Naive thymus-derived CD8-positive, alpha-beta T cell (primary cell): ENCODE measurements around the gene ING4. TPM values are rescaled to one million over a fixed set of nuclear protein-coding genes. Genes with fewer than 3 reads are reported as not detected.
"Not testable (repeated sequence)": the region's sequence is repeated elsewhere in the genome, so short reads cannot be mapped to it uniquely, and the experiment has no call there.

ENCODE experiments used
- ATAC-seq, 2 donors: fragments of 150-1000 bp; cut with Tn5 transposase in 1 of 2; sonication (Bioruptor Pico), chemical (Tn5 transposase) in 1 of 2; 1 replicate in 1 of 2; 2 replicates in 1 of 2; pipeline ENCODE4 v1.10.0; 2021; ENCODE audit warnings: mild to moderate bottlenecking in 2 of 2, moderate library complexity in 2 of 2
- POLR2A ChIA-PET: fragments of 350-600 bp; sonication (Branson Sonifier 250); formaldehyde crosslinking; loops from one replicate; lab custom pipeline; 2021; ENCODE audit warnings: antibody characterized with exemption; lab: Charles Lee
- DNase-seq, 10 donors: peaks; one replicate each; pipeline versions ENCODE4 v3.0.0 to v3.0.0-alpha.2; 2020 to 2022
- H3K27ac Mint-ChIP-seq, 10 donors: one replicate each; pipeline ENCODE4 v1.8.0; 2020 to 2022; ENCODE audit warnings: mild to moderate bottlenecking in 10 of 10, mixed read lengths in 10 of 10, moderate library complexity in 4 of 10, inconsistent platforms in 1 of 10
- H3K27me3 Mint-ChIP-seq, 5 donors: one replicate each; pipeline ENCODE4 v1.8.0; 2021 to 2022; ENCODE audit warnings: mixed read lengths in 5 of 5
- H3K36me3 Mint-ChIP-seq, 3 donors: one replicate each; pipeline ENCODE4 v1.8.0; 2020 to 2022; ENCODE audit warnings: mixed read lengths in 3 of 3, mild to moderate bottlenecking in 2 of 3, inconsistent platforms in 1 of 3
- H3K4me1 Mint-ChIP-seq, 4 donors: one replicate each; pipeline ENCODE4 v1.8.0; 2021 to 2022; ENCODE audit warnings: mixed read lengths in 4 of 4
- H3K4me3 Mint-ChIP-seq, 10 donors: one replicate each; pipeline ENCODE4 v1.8.0; 2020 to 2022; ENCODE audit warnings: mild to moderate bottlenecking in 10 of 10, mixed read lengths in 10 of 10, moderate library complexity in 6 of 10, inconsistent platforms in 1 of 10
- H3K9me3 Mint-ChIP-seq, 9 donors: one replicate each; pipeline ENCODE4 v1.8.0; 2020 to 2022; ENCODE audit warnings: mixed read lengths in 9 of 9, mild to moderate bottlenecking in 3 of 9, inconsistent platforms in 1 of 9, moderate library complexity in 1 of 9
- polyA plus RNA-seq, 3 donors: library from polyadenylated mRNA; unstranded; fragments of 300-500 nt; fragmentation: Illumina TruSeq; gene quantifications; one replicate each; pipeline ENCODE4 v1.2.3, GENCODE V29; 2021
- total RNA-seq, 8 experiments: library from RNA in 2 of 8; stranded (reverse) in 2 of 8; gene quantifications; one replicate each; pipeline ENCODE4 v1.2.3 and lab custom pipeline; 2021 to 2026

The ING4 gene
- total RNA-seq: 10 to 100 TPM; 81.2 to 90.6 TPM
- 10 to 100 TPM; 89.5 to 99.6 (median 90.6) TPM for polyA plus RNA-seq
- 14.2 to 75.3 (median 26.1) reads per million in 6 experiments for total RNA-seq (lab: John Stamatoyannopoulos, UW)

DNA sequence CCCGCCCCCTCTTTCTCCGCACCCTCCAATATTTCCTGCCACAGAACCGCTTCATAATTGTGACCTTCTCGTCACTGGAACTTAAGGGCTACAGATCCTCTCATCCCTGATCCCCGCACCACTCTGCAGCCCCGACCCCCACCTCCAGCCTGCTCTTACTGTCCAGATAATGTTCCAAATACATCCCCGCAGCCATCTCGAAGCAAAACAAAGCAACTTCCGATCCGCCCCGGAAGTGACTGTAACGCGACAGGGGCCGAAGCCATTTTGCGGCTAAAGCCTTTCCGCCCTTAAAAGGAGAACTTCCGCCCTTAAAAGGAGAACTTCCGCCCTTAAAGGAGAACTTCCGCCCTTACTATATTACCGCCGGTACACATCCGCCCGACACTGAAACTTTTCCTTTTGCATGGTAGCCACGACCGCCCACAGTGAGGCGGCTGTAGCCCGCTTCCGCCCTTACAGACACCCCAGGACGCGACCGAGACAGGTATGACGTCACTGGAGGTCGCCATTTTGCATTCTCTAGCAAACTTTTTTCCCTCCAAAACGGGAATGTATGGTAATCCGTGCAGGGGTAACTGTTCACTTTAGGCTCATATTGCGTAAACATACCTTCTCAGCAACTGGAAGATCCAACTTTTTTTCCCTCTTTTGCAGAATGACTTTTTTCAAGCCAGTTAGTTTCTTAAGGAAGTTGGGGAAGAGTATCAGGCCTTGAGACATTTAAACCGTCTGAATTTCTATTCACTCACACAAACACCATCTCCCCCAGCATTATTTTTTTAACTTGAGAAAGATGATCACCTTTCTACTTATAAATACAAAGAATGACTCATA is at the start of gene ING4:
Gene ING4 (minus strand): TSS at position 214 of the 837 bp plus-strand sequence. CDS start 18 bp downstream, at position 196.
- Mint-ChIP-seq H3K27ac (peak within 1 kb of the TSS; percentile 91 to 100 (median 97)), H3K36me3 (peaks cover 0 to 38% (median 7%) of the 10 kb centered on the region in 3 donors), H3K4me1 (peaks cover 18 to 42% (median 35%) of the 10 kb centered on the region in 4 donors), H3K4me3 (peak within 1 kb of the TSS; percentile 89 to 100 (median 93)), H3K9me3 (peaks cover 0 to 3% (median 0%) of the 10 kb centered on the region in 9 donors), H3K27me3 (no peaks in the 10 kb centered on the region)
- ATAC-seq (peak; percentile 98 to 99), DNase-seq (peak; percentile 83 to 99 (median 97))
- POLR2A ChIA-PET: interaction anchor here (0.6 to 3.4 kb wide), 14 partner anchors 10 to 309 kb away, joined by 3 to 40 read pairs (median 5); partner anchors contain the start of genes COPS7A, LPAR5 and ZNF384

DNA sequence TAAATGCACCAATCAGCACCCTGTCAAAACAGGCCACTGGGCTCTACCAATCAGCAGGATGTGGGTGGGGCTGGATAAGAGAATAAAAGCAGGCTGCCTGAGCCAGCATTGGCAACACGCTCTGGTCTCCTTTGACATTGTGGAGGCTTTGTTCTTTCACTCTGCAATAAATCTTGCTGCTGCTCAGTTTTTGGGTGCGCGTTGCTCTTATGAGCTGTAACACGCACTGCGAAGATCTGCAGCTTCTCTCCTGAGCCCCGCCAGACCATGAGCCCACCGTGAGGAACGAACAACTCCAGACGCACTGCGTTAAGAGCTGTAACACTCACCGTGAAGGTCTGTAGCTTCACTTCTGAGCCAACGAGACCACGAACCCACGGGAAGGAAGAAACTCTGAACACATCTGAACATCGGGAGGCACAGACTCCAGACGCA is 46.1 kb upstream of the ING4 start:
- DNase-seq (peak in 7 of 10 donors; percentile 23 to 74 (median 56)), ATAC-seq (peak; percentile 65 to 90)
- H3K27ac Mint-ChIP-seq: peak overlapping the region; percentile 53 to 97 (median 92)
- peaks cover 6 to 13% (median 10%) of the 10 kb centered on the region in 4 donors for H3K4me1 Mint-ChIP-seq
- peaks cover 0 to 6% (median 0%) of the 10 kb centered on the region in 9 donors for H3K9me3 Mint-ChIP-seq
- POLR2A ChIA-PET: interaction anchor here (1.0 to 3.7 kb wide), 6 partner anchors 9 to 143 kb away, joined by 3 to 21 read pairs (median 8); partner anchors contain the start of genes COPS7A, MLF2, PIANP and USP5
- H3K36me3 Mint-ChIP-seq: no peaks in the 10 kb centered on the region
- peak overlapping the region; percentile 78 to 97 (median 89) for H3K4me3 Mint-ChIP-seq
- H3K27me3 Mint-ChIP-seq: peaks cover 10 to 28% (median 17%) of the 10 kb centered on the region in 5 donors

DNA sequence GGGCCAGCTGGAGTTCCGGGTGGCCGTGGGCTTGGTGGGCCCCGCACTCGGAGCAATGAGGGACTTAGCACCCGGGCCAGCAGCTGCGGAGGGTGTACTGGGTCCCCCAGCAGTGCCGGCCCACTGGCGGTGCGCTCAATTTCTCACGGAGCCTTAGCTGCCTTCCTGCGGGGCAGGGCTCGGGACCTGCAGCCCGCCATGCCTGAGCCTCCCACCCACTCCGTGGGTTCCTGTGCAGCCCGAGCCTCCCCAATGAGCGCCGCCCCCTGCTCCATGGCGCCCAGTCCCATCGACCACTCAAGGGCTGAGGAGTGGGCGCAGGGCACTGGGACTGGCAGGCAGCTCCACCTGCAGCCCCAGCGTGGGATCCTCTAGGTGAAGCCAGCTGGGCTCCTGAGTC is 45.4 kb upstream of the ING4 start:
- peaks cover 15 to 35% (median 24%) of the 10 kb centered on the region in 5 donors for H3K27me3 Mint-ChIP-seq
- DNase-seq, H3K36me3 Mint-ChIP-seq, H3K9me3 Mint-ChIP-seq, ATAC-seq: not testable (repeated sequence)
- H3K4me3 Mint-ChIP-seq: peak overlapping the region in 1 of 10 donors; percentile 88
- H3K27ac Mint-ChIP-seq: peak overlapping the region in 1 of 10 donors; percentile 97
- POLR2A ChIA-PET: interaction anchor here (1.0 to 3.7 kb wide), 5 partner anchors 8 to 144 kb away, joined by 3 to 21 read pairs (median 7); partner anchors contain the start of genes COPS7A, MLF2, PIANP and USP5
- H3K4me1 Mint-ChIP-seq: peaks cover 6 to 13% (median 12%) of the 10 kb centered on the region in 4 donors

DNA sequence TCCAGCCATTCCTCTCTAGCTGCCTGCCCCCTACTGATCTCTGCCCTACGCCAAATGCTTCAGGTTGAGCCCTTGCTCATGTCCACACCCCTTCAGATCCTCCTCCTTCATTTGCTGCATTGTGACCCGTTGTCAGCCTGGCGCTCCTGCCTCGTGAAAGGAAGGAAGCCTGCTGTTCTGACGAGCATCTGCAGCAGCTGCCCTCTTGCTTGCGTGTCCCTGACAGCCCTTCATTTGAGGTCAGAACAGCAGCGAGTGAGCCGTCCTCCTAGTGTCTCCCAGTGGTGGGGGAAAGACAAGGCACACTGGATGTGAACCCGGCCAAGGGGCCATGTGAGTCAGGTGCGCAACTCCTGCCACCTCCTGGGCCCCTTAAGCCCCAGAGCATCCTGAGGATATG is 40.7 kb upstream of the ING4 start:
- peaks cover 17 to 30% (median 21%) of the 10 kb centered on the region in 4 donors for H3K4me1 Mint-ChIP-seq
- peaks cover 0 to under 1% (median 0%) of the 10 kb centered on the region in 9 donors for H3K9me3 Mint-ChIP-seq
- H3K27ac Mint-ChIP-seq: no peak overlapping the region
- H3K4me3 Mint-ChIP-seq: peak overlapping the region in 1 of 10 donors; percentile 38
- POLR2A ChIA-PET: interaction anchor here (1.4 kb wide), 1 partner anchor 97 kb away, joined by 3 read pairs; the partner anchor contains the start of gene CHD4
- peaks cover 28 to 65% (median 50%) of the 10 kb centered on the region in 5 donors for H3K27me3 Mint-ChIP-seq
- DNase-seq (no peak), ATAC-seq (no peak)
- H3K36me3 Mint-ChIP-seq: peaks cover 0 to 9% (median 0%) of the 10 kb centered on the region in 3 donors

DNA sequence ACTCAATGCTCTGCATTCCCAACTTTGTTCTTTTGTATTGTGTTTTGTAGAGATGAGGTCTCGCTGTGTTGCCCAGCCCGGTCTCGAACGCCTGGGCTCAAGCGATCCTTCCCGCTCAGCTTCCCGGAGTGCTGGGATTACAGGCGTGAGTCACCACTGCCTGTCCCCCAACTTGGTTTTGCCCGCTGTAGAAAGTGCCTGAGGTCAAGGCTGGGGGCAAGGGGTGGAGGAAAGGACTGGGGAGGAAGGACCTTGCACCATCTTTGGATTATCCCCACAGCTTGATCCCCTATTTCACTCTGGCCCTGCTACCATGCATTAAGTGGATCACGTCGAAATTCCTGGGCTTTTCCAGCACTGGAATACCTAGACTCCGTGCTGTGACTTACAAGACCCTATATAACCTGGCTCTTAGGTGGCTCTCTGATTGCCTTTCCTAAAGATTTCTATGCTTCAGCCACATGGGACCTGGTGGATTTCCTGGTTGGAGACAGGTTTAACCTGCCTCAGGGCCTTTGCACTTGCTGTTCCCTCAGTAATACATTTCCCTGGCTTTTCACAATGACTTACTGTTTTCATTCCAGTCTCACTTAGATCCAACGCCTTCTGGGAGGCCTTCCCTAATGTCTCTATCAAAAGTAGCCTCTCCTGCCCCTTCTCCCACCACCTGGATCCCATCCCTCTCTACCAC is 38.3 kb upstream of the ING4 start:
- POLR2A ChIA-PET: interaction anchor here (1.1 kb wide), 1 partner anchor 9 kb away, joined by 3 read pairs; no protein-coding TSS in a partner anchor
- Mint-ChIP-seq H3K27me3 (peaks cover 28 to 64% (median 50%) of the 10 kb centered on the region in 5 donors), H3K36me3 (peaks cover 0 to 9% (median 0%) of the 10 kb centered on the region in 3 donors), H3K4me1 (peaks cover 17 to 36% (median 31%) of the 10 kb centered on the region in 4 donors), H3K27ac (peak overlapping the region in 7 of 10 donors; percentile 22 to 75 (median 52)), H3K4me3 (peak overlapping the region; percentile 67 to 87 (median 76)), H3K9me3 (no peaks in the 10 kb centered on the region)
- no peak for ATAC-seq
- DNase-seq: no peak

DNA sequence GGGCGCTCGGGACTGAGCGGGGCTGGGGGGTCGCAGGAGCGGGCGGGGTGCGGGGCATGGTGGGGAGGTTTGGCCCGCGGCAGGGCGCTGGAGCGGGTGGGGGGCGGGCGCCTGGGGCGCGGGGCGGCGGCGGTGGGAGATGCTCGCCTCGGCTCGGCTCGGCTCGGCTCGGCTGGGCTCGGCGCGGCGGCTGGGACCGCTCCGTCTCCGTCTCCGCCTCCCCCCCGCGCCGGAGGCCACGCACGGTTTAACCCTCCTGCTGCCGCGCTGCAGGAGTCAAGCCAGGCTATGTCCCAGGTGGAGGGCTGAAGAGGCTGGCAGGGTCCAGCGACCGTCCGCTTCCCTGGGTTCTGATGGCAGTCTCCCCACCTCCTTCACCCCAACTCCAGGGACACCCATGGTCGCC is 37.7 kb upstream of the ING4 start, which contains the start of gene PIANP:
Gene PIANP (minus strand): TSS at position 170 of the 406 bp plus-strand sequence. CDS start 2,754 bp downstream, outside the sequence.
- H3K4me3 Mint-ChIP-seq: peak within 1 kb of the TSS; percentile 67 to 87 (median 76)
- ATAC-seq (peak; percentile 89 to 91), DNase-seq (peak; percentile 35 to 73 (median 58))
- H3K36me3 Mint-ChIP-seq: peaks cover 0 to 9% (median 0%) of the 10 kb centered on the region in 3 donors
- peaks cover 28 to 62% (median 50%) of the 10 kb centered on the region in 5 donors for H3K27me3 Mint-ChIP-seq
- H3K9me3 Mint-ChIP-seq: no peaks in the 10 kb centered on the region
- POLR2A ChIA-PET: interaction anchor here (0.6 to 1.4 kb wide), 4 partner anchors 8 to 73 kb away, joined by 3 to 9 read pairs (median 3); partner anchors contain the start of gene ZNF384
- peaks cover 17 to 40% (median 32%) of the 10 kb centered on the region in 4 donors for H3K4me1 Mint-ChIP-seq
- peak within 1 kb of the TSS in 7 of 10 donors; percentile 22 to 75 (median 56) for H3K27ac Mint-ChIP-seq

DNA sequence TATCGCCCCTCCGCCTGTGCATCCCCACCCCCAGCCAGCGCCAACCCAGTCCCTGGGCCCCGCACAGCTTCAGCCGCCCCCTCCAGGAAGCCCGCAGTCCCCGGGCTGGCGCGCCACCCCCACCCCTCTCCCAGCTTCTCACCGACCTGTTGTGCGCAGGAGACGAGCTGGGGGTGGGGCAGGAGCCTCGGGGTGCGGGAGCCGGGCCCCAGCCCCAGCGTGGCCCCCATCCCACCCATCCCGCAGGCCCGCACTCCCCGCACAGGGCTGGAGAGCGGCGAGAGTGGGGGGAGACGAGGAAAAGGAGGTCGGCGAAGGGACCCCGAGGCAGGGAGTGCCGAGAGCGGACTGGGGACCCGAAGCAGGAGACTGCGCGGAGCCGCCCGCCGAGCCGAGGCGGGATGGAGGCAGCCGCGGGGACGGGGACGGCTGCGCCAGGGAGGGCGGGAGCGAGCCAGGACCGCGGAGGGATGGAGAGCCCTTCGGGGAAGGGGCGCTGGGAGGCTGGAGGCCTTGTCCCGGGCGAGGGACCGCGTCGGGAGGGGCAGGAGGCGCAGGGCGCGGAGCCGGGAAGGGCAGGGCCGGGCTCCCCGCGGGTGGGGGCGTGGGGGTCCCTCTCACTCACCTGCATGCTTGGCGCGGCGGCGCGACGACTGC is 37.2 kb upstream of the ING4 start:
- H3K27ac Mint-ChIP-seq: no peak overlapping the region
- H3K4me1 Mint-ChIP-seq: peaks cover 15 to 42% (median 32%) of the 10 kb centered on the region in 4 donors
- peaks cover 26 to 57% (median 47%) of the 10 kb centered on the region in 5 donors for H3K27me3 Mint-ChIP-seq
- H3K4me3 Mint-ChIP-seq: peak overlapping the region; percentile 57 to 87 (median 70)
- peaks cover 0 to 9% (median 0%) of the 10 kb centered on the region in 3 donors for H3K36me3 Mint-ChIP-seq
- ATAC-seq (peak; percentile 62 to 65), DNase-seq (peak in 2 of 10 donors; percentile 8 to 11)
- no peaks in the 10 kb centered on the region for H3K9me3 Mint-ChIP-seq
- POLR2A ChIA-PET: interaction anchor here (0.6 to 1.4 kb wide), 4 partner anchors 8 to 72 kb away, joined by 3 to 9 read pairs (median 3); partner anchors contain the start of gene ZNF384

DNA sequence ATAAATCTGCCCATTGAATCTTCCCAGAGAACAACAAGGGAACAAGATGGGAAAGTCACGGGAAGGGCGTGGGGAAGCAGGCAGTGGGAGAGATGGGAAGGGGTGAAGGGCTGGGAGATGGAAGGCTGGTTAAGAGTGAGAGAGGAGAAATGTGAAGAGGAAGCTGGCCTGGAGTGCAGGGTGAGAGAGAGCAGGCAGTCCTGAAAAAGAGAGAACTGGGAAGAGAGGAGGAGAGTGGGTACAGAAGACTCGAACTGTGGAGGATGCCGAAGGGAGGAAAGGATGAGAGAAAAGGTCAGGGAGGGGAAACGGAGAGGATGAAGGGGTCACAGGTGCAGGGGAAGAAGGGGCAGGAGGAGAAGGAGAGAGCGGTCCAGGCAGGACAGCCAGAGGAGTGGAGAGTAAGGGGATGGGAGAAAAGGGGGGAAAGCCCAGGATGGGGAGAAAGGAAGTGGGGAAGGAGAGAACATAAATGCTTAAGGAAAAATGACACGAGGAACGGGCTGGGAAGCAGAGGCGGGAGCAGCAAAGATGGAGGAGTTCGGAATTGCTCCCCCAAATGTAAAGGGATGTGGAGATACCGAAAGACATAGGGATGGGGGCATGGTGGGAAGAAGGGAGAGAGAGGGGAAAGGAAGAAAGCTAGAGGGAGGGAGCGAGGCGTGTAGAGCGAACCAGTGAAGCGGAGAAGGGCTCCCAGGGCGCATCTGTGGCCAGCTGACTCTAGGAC is 36.5 kb upstream of the ING4 start:
- ATAC-seq (no peak), DNase-seq (no peak)
- H3K4me3 Mint-ChIP-seq: peak overlapping the region; percentile 57 to 87 (median 70)
- peaks cover 0 to 9% (median 0%) of the 10 kb centered on the region in 3 donors for H3K36me3 Mint-ChIP-seq
- POLR2A ChIA-PET: interaction anchor here (1.2 to 1.4 kb wide), 3 partner anchors 10 kb away, joined by 3 to 9 read pairs (median 8); partner anchors contain the start of gene ZNF384
- H3K27ac Mint-ChIP-seq: peak overlapping the region in 6 of 10 donors; percentile 33 to 77 (median 56)
- peaks cover 23 to 50% (median 41%) of the 10 kb centered on the region in 5 donors for H3K27me3 Mint-ChIP-seq
- H3K9me3 Mint-ChIP-seq: no peaks in the 10 kb centered on the region
- H3K4me1 Mint-ChIP-seq: peaks cover 15 to 44% (median 33%) of the 10 kb centered on the region in 4 donors

DNA sequence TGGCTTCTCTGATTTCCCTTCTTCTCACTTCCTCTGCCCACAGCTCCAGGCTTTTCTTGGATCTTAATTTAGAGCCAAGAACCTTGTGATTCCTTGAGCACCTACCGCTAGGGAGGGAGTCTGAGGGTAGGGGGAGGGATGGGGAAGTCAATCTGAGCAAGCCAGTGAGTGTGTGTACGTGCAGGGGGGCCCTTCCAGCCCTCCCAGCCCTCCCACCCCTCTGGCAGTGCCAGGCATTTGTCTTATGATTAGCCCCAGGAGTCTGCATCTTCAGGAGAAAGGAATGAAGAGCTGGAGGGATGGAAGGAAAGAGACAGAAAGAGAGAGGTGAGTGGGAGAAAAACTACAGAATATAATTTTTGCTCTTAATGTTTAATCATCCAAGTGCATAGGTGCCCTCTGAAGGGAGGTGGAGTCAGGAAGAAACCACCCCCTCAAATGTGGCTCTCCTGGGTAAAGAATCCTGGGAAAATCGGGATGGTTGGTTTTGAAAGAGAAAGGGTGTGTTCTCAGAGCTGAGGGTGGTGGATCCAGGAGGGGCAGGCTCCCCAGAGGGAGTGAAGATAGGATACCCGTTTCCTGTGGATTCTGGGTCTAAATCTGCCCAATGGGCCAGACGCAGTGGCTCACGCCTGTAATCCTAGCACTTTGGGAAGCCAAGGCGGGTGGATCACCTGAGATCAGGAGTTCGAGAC is 35.6 kb upstream of the ING4 start:
- H3K27me3 Mint-ChIP-seq: peaks cover 20 to 41% (median 32%) of the 10 kb centered on the region in 5 donors
- DNase-seq (no peak), ATAC-seq (no peak)
- peak overlapping the region in 9 of 10 donors; percentile 10 to 87 (median 45) for H3K4me3 Mint-ChIP-seq
- no peaks in the 10 kb centered on the region for H3K9me3 Mint-ChIP-seq
- POLR2A ChIA-PET: interaction anchor here (1.2 kb wide), 1 partner anchor 9 kb away, joined by 8 read pairs; the partner anchor contains the start of gene ZNF384
- H3K27ac Mint-ChIP-seq: peak overlapping the region in 5 of 10 donors; percentile 4 to 77 (median 65)
- peaks cover 0 to 9% (median 0%) of the 10 kb centered on the region in 3 donors for H3K36me3 Mint-ChIP-seq
- H3K4me1 Mint-ChIP-seq: peaks cover 14 to 45% (median 35%) of the 10 kb centered on the region in 4 donors
